Measurements from ENCODE around the gene NT5DC3.
A peak's percentile ranks its signal among the peaks of the same experiment; 100 is the strongest.

Gene NT5DC3

GRCh38 chr12:103807561-103808238 is 33.3 kb downstream of the NT5DC3 start:
- DNase-seq: no peak

- DNase-seq: no peak
Observed at GRCh38 chr12:103806803-103807202, 34.2 kb downstream of the NT5DC3 start.

- no peak for DNase-seq
Observed at GRCh38 chr12:103805655-103806360, 35.2 kb downstream of the NT5DC3 start.

GRCh38 chr12:103803847-103804246 is 37.2 kb downstream of the NT5DC3 start:
- DNase-seq: no peak

- DNase-seq: no peak
Observed at GRCh38 chr12:103802586-103802886, 38.5 kb downstream of the NT5DC3 start.

- no peak for DNase-seq
Observed at GRCh38 chr12:103801709-103802585, 39.1 kb downstream of the NT5DC3 start.

- DNase-seq: no peak
Observed at GRCh38 chr12:103799857-103800771, 40.9 kb downstream of the NT5DC3 start.

- no peak for DNase-seq
Observed at GRCh38 chr12:103799504-103799856, 41.6 kb downstream of the NT5DC3 start.

GRCh38 chr12:103798586-103798985 is 42.4 kb downstream of the NT5DC3 start:
- no peak for DNase-seq

- no peak for DNase-seq
Observed at GRCh38 chr12:103794309-103795213, 46.5 kb downstream of the NT5DC3 start.

GRCh38 chr12:103793512-103794045 is 47.5 kb downstream of the NT5DC3 start:
- DNase-seq: no peak

- no peak for DNase-seq
Observed at GRCh38 chr12:103793046-103793445, 48.0 kb downstream of the NT5DC3 start.

- DNase-seq: no peak
Observed at GRCh38 chr12:103791350-103791920, 49.6 kb downstream of the NT5DC3 start.

GRCh38 chr12:103786201-103786600 is 54.8 kb downstream of the NT5DC3 start:
- DNase-seq: no peak

- DNase-seq: no peak
Observed at GRCh38 chr12:103785243-103786031, 55.6 kb downstream of the NT5DC3 start.

GRCh38 chr12:103783744-103784664 is 57.0 kb downstream of the NT5DC3 start:
- no peak for DNase-seq

- no peak for DNase-seq
Observed at GRCh38 chr12:103782399-103782798, 58.6 kb downstream of the NT5DC3 start.

- peak; percentile 79 for DNase-seq
Observed at GRCh38 chr12:103780992-103781391, 60.0 kb downstream of the NT5DC3 start.

- DNase-seq: no peak
Observed at GRCh38 chr12:103780093-103780440, 61.0 kb downstream of the NT5DC3 start.
